ENCODE data around the gene AKT1. TPM values are rescaled to one million over a fixed set of nuclear protein-coding genes. Genes with fewer than 3 reads are reported as not detected.
"Not testable (repeated sequence)": the region's sequence is repeated elsewhere in the genome, so short reads cannot be mapped to it uniquely, and the experiment has no call there.

Gene AKT1
- 100 to 1,000 TPM; 113 to 127 TPM for total RNA-seq
- long read RNA-seq, partial matches to known transcripts: 11 of 26 reads
- long read RNA-seq, other reads (novel, unspliced or antisense): 3 of 26 reads

- intact Hi-C loops (cut with DNase I): no loop called here
- ATAC-seq (peak; percentile 10 to 31), DNase-seq (no peak)
These were observed at the start of gene AKT1 for GRCh38 chr14:104794993-104795780. Gene AKT1, minus strand, starts transcription at chr14:104795748. Its CDS starts 3,105 bp downstream, at chr14:104792643.

- ATAC-seq (no peak), DNase-seq (no peak)
- intact Hi-C loops (cut with DNase I): no loop called here
These were observed 49.6 kb upstream of the AKT1 start for GRCh38 chr14:104845033-104845666.

DNA sequence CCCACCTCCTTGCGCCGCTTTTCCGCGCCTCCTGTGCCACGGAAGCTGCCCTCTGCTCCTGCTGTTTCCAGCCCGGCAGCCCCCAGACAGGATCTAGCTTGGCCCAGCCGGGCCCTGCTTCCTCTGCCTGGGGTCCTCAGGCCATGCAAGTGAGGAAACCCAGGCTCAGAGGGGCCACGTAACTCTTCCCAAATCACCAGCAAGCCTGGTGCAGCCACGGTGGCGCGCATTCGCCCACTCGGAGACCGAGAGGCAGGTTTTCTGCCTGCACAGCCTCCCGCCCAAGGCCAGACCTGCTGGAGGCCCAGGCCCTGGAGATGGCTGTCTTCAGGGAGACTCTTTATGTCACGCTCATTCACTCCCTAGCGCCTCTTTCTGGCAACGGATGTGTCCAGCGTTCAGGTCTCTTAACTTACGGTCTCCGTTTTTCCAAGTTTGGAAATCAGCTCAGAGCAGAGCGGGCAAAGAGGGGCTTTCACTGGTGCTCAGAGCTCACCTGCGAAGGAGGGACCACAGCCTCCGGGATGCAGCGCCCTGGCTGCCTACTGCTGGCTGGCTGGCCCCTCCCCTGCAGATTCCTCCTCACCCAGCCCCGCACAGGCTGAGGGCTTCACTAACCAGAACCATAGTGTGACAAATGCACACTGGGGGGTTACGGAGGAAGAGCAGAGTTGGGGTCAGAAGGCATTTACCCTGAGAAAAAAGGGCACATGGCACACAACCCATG lies 48.9 kb upstream of the AKT1 start:
- no peak for ATAC-seq
- no peak for DNase-seq
- intact Hi-C loops (cut with DNase I): no loop called here

GRCh38 chr14:104843442-104844305 lies 48.1 kb upstream of the AKT1 start:
- intact Hi-C loops (cut with DNase I): no loop called here
- DNase-seq: no peak
- ATAC-seq: peak; percentile 56 to 69

- DNase-seq: no peak
- ATAC-seq: no peak
- intact Hi-C loops (cut with DNase I): no loop called here
These were observed 47.5 kb upstream of the AKT1 start for GRCh38 chr14:104843006-104843405.

GRCh38 chr14:104841730-104842129 lies 46.2 kb upstream of the AKT1 start:
- DNase-seq: no peak
- no peak for ATAC-seq
- intact Hi-C loops (cut with DNase I): no loop called here

DNA sequence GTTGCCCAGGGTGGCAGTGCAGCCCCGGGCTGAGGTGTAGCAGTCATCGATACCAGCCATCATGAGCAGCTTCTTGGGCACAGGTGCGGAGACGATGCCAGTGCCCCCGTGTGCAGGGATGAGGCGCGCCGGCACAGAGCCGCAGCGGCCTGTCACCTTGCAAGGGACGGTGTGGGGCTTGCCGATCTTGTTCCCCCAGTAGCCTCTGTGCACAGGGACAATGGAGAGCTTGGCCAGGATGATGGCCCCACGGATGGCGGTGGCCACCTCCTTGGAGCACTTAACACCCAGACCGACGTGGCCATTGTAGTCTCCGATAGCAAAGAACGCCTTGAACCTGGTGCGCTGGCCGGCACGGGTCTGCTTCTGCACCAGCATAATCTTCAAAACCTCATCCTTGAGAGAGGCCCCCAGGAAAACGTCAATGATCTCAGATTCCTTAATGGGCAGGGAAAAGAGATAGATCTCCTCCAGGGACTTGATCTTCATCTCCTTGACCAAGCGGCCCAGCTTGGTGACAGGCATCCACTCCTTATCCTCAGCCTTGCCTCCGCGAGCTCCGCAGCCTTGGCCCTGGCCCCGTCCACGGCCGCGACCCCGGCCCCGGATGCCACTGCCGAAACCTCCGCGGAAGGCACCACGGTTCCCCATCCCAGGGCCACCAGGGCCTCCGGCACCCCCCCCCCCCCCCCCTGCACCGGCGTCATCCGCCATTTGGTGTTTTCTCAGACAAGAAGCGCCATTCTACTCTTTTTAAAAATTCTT lies 40.8 kb upstream of the AKT1 start:
- intact Hi-C loops (cut with DNase I); ATAC-seq; DNase-seq: not testable (repeated sequence)

GRCh38 chr14:104830781-104831180 lies 35.2 kb upstream of the AKT1 start:
- ATAC-seq (no peak), DNase-seq (peak; percentile 8)

DNA sequence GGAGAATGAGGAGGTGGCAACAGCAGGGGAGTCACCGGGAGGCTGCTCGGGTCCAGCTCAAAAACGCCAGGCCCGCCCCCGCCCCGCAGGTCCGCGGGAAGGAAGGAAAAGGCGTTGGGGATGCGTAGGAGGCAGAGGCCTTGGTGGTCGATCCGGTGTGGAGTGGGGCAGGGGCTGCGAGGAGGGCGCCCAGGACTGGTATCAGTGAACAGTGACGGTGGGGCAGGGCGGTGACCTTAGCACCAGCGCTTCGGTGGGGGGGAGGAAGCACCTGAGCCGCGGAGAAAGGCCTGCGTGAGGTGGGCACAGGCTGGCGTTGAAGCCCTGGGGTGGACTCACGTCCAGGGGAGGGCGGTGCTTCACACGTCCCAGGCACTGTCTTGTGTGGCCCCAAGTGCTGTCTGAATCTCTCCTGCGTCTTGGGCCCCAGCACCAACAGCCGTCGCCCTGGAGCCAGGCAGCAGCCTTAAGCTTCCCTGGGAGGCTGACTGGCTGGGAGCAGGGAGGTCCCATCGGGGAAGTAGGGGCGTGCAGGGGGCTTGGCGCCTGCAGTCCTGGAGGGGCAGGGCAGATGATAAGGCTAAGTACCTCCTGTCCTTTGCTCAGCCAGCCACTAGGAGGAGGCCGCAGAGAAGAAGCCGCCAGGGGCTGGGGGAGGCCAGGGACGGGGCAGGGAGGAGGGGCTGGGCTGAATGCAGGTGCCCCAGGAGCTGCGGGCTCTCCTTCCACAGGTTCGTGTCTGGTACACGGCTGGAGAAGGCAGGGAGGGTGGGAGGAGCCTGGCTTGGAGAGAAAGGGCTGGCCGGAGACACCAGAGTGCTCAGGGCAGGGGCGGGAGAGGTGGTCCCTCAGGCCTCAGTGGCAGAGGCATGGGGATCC lies 31.9 kb upstream of the AKT1 start:
- peak; percentile 23 to 41 for ATAC-seq
- DNase-seq: no peak
- intact Hi-C loops (cut with DNase I): no loop called here

More at GRCh38 chr14:104830781-104831180, 35.2 kb upstream of the AKT1 start:
- intact Hi-C loops (cut with DNase I): no loop called here

DNA sequence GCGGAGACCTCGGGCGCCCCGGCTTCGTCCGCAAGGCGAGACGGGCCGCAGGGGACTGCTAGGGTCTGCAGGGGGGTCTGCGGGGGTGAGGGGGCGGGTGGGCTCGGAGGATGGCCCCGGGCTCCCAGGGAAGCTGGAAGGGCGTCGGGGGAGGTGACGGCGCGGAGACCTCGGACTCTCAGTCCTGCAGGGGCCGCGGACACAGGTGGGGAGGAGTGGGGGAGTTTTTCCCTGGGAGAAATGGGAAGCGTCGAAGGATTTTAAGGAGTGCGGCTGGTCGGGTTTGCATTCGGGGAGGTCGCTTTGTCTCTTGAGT lies 31.3 kb upstream of the AKT1 start:
- ATAC-seq (no peak), DNase-seq (no peak)
- intact Hi-C loops (cut with DNase I): no loop called here

- peak; percentile 90 for DNase-seq
- ATAC-seq: peak; percentile 95
- intact Hi-C loops (cut with DNase I): no loop called here
These were observed 30.8 kb upstream of the AKT1 start for GRCh38 chr14:104826189-104826860.

GRCh38 chr14:104824353-104824997 lies 28.9 kb upstream of the AKT1 start:
- DNase-seq (no peak), ATAC-seq (no peak)
- intact Hi-C loops (cut with DNase I): loop anchor here (2.0 to 5.0 kb wide), 2 partner anchors 54 to 57 kb away; no protein-coding TSS in a partner anchor

GRCh38 chr14:104822821-104823615 lies 27.5 kb upstream of the AKT1 start:
- intact Hi-C loops (cut with DNase I): loop anchor here in 1 of 2 donors (5.0 kb wide), 1 partner anchor 56 kb away; no protein-coding TSS in a partner anchor
- no peak for ATAC-seq
- peak; percentile 14 for DNase-seq

- ATAC-seq: no peak
- no peak for DNase-seq
- intact Hi-C loops (cut with DNase I): loop anchor here in 1 of 2 donors (5.0 kb wide), 1 partner anchor 55 kb away; no protein-coding TSS in a partner anchor
These were observed 26.5 kb upstream of the AKT1 start for GRCh38 chr14:104821971-104822608.

All from left cardiac atrium (tissue), 4 donors.